ENCODE data around the gene SLC37A2. TPM values are rescaled to one million over a fixed set of nuclear protein-coding genes. Genes with fewer than 3 reads are reported as not detected.

Gene SLC37A2
- polyA plus RNA-seq, 1 of the 3 experiments (the other 2 are of a cell fraction) = 0.44 TPM

DNA sequence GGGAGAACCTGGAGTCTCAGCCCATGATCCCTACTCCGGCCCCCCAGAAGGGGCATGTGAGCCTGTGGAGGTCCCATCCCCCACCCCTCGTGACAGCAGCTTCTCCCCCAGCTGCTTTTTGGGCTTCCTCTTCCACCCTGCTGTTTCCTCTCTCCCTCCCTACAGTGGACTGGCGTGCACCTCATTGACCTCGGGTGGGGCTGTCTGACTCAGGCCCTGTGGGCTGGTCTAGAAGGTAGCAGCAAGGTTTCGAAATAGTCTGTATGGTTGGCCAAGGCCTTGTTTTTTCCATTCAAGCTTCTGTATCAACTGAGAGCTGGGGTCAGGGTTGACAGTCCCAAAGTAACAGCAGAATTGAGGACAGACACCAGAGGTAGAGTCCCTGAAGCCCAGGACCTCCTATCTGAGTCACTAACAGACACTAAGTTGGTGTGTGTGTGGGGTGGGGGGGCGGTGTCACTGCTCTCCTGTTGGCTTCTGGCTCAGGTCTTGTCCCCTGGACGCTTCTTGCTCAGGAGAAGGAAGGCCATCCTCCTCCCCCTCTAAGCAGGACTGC lies 7.7 kb downstream of the SLC37A2 start:
- no peak overlapping the region for H3K4me3 ChIP-seq (ENCODE audit: low read depth in 2 of 2, low read length in 1 of 2)
- WGBS (ENCODE audit: low lambda C conversion rate) = 75% methylated on average over 7 of the region's 7 CpGs
- no peaks in the 10 kb centered on the region for H3K9me3 ChIP-seq
- no peak overlapping the region for H2AFZ ChIP-seq (ENCODE audit: low read depth)
- no peaks in the 10 kb centered on the region for H3K9me2 ChIP-seq
- no peaks in the 10 kb centered on the region; a peak in 1 of 4 replicates for H3K4me1 ChIP-seq (ENCODE audit: control insufficient read depth in 1 of 2, insufficient read depth in 2 of 2, low read depth in 1 of 2, low read length in 1 of 2)
- no peaks in the 10 kb centered on the region for H4K20me1 ChIP-seq (ENCODE audit: insufficient read depth)
- no peaks in the 10 kb centered on the region for H3K36me3 ChIP-seq (replicated peaks in 1 of 2; ENCODE audit: control insufficient read depth in 1 of 2, insufficient read depth in 2 of 2, low read length in 1 of 2)
- no peaks in the 10 kb centered on the region for H3K79me2 ChIP-seq (ENCODE audit: insufficient read depth)
- CTCF ChIA-PET = interaction anchor here (1.1 to 3.3 kb wide), 4 partner anchors 21 to 358 kb away, joined by 3 to 11 read pairs (median 6); partner anchors contain the start of gene PKNOX2
- no peak overlapping the region for H3K4me2 ChIP-seq
- H3K27ac ChIP-seq (ENCODE audit: low read depth in 2 of 2, low read length in 1 of 2) = no peak overlapping the region
- TF ChIP-seq RAD21 (IDR thresholded peaks at IDR 0.05; ENCODE audit: low read length) (no peak), GATA2 (CRISPR knock-in tag; IDR thresholded peaks at IDR 0.05) (no peak), MEF2A (IDR thresholded peaks at IDR 0.05; ENCODE audit: borderline replicate concordance, low read depth) (no peak), NRF1 (IDR thresholded peaks at IDR 0.05; ENCODE audit: low read depth, low read length) (no peak), CHD2 (IDR thresholded peaks at IDR 0.05; ENCODE audit: low read length, partially characterized antibody) (no peak), RCOR1 (IDR thresholded peaks at IDR 0.05; ENCODE audit: low read length) (no peak), ELF1 (IDR thresholded peaks at IDR 0.05) (no peak), RXRA (IDR thresholded peaks at IDR 0.05; ENCODE audit: borderline replicate concordance, low read depth) (no peak), FOXJ3 (CRISPR knock-in tag; IDR thresholded peaks at IDR 0.05) (no peak), POLR2AphosphoS5 (IDR thresholded peaks at IDR 0.05; ENCODE audit: low read depth, low read length) (no peak)
- TF ChIP-seq, protein P1, sequence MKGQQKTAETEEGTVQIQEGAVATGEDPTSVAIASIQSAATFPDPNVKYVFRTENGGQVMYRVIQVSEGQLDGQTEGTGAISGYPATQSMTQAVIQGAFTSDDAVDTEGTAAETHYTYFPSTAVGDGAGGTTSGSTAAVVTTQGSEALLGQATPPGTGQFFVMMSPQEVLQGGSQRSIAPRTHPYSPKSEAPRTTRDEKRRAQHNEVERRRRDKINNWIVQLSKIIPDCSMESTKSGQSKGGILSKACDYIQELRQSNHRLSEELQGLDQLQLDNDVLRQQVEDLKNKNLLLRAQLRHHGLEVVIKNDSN (IDR thresholded peaks at IDR 0.05; ENCODE audit: borderline replicate concordance, low read depth) = no peak
- TF ChIP-seq, protein P2, sequence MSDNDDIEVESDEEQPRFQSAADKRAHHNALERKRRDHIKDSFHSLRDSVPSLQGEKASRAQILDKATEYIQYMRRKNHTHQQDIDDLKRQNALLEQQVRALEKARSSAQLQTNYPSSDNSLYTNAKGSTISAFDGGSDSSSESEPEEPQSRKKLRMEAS (IDR thresholded peaks at IDR 0.05; ENCODE audit: low read depth) = no peak
- TF ChIP-seq, protein P3, sequence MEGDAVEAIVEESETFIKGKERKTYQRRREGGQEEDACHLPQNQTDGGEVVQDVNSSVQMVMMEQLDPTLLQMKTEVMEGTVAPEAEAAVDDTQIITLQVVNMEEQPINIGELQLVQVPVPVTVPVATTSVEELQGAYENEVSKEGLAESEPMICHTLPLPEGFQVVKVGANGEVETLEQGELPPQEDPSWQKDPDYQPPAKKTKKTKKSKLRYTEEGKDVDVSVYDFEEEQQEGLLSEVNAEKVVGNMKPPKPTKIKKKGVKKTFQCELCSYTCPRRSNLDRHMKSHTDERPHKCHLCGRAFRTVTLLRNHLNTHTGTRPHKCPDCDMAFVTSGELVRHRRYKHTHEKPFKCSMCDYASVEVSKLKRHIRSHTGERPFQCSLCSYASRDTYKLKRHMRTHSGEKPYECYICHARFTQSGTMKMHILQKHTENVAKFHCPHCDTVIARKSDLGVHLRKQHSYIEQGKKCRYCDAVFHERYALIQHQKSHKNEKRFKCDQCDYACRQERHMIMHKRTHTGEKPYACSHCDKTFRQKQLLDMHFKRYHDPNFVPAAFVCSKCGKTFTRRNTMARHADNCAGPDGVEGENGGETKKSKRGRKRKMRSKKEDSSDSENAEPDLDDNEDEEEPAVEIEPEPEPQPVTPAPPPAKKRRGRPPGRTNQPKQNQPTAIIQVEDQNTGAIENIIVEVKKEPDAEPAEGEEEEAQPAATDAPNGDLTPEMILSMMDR (IDR thresholded peaks at IDR 0.05) = no peak
- DNase-seq = no peak
- no peaks in the 10 kb centered on the region for H3F3A ChIP-seq (replicated peaks; ENCODE audit: insufficient read depth)
- no peak overlapping the region for H3K9ac ChIP-seq
- POLR2A ChIA-PET = no interaction called here
- no peaks in the 10 kb centered on the region for H3K27me3 ChIP-seq (ENCODE audit: insufficient read depth)

DNA sequence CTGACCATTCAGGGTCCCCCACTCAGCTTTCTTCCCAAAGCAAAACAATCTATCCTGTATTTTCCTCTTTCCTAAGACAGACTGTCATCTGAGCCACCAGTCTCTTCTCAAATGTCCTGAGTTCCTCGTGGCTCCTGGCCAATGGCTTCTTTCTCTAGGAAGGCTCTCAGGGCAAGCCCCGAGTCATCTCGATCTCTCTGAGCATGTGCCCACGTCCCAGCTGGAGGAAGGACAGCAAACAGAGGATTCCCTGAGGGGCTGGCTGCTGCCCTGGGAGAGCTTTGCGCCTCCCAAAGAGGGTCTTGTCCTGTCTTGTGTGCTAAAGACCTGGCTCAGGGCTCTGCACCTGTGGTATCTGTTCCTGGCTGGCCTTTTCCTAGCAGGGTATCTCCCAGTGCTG lies 8.3 kb downstream of the SLC37A2 start:
- no peaks in the 10 kb centered on the region for H3K9me3 ChIP-seq
- DNase-seq = peak; percentile 14
- H3K9me2 ChIP-seq = no peaks in the 10 kb centered on the region
- H3F3A ChIP-seq (replicated peaks; ENCODE audit: insufficient read depth) = no peaks in the 10 kb centered on the region
- H3K4me2 ChIP-seq = no peak overlapping the region
- no peaks in the 10 kb centered on the region for H4K20me1 ChIP-seq (ENCODE audit: insufficient read depth)
- ChIA-PET CTCF (interaction anchor here (1.0 to 3.5 kb wide), 5 partner anchors 20 to 357 kb away, joined by 3 to 14 read pairs (median 8); no protein-coding TSS in a partner anchor), POLR2A (no interaction called here)
- H3K9ac ChIP-seq = no peak overlapping the region
- no peaks in the 10 kb centered on the region; a peak in 1 of 4 replicates for H3K4me1 ChIP-seq (ENCODE audit: control insufficient read depth in 1 of 2, insufficient read depth in 2 of 2, low read depth in 1 of 2, low read length in 1 of 2)
- 60% methylated on average over 4 of the region's 5 CpGs for WGBS (ENCODE audit: low lambda C conversion rate)
- no peak overlapping the region for H2AFZ ChIP-seq (ENCODE audit: low read depth)
- H3K27ac ChIP-seq (ENCODE audit: low read depth in 2 of 2, low read length in 1 of 2) = no peak overlapping the region
- H3K79me2 ChIP-seq (ENCODE audit: insufficient read depth) = no peaks in the 10 kb centered on the region
- H3K27me3 ChIP-seq (ENCODE audit: insufficient read depth) = no peaks in the 10 kb centered on the region
- no peaks in the 10 kb centered on the region for H3K36me3 ChIP-seq (replicated peaks in 1 of 2; ENCODE audit: control insufficient read depth in 1 of 2, insufficient read depth in 2 of 2, low read length in 1 of 2)
- no peak overlapping the region for H3K4me3 ChIP-seq (ENCODE audit: low read depth in 2 of 2, low read length in 1 of 2)
- TF ChIP-seq CHD2 (IDR thresholded peaks at IDR 0.05; ENCODE audit: low read length, partially characterized antibody) (no peak), YY1 (IDR thresholded peaks at IDR 0.05; ENCODE audit: low read depth) (no peak), EP300 (IDR thresholded peaks at IDR 0.05; ENCODE audit: borderline replicate concordance in 1 of 2, low read depth in 1 of 2, low read length in 1 of 2) (no peak), FOXM1 (IDR thresholded peaks at IDR 0.05; ENCODE audit: low read depth) (no peak), SIN3A (IDR thresholded peaks at IDR 0.05; ENCODE audit: borderline replicate concordance, low read depth, low read length) (no peak), TAF1 (IDR thresholded peaks at IDR 0.05; ENCODE audit: borderline replicate concordance, low read depth, low read length) (no peak)
- TF ChIP-seq, protein P4, sequence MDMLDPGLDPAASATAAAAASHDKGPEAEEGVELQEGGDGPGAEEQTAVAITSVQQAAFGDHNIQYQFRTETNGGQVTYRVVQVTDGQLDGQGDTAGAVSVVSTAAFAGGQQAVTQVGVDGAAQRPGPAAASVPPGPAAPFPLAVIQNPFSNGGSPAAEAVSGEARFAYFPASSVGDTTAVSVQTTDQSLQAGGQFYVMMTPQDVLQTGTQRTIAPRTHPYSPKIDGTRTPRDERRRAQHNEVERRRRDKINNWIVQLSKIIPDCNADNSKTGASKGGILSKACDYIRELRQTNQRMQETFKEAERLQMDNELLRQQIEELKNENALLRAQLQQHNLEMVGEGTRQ (IDR thresholded peaks at IDR 0.05; ENCODE audit: borderline replicate concordance, low read depth, low read length) = no peak
- TF ChIP-seq, protein P1 (IDR thresholded peaks at IDR 0.05; ENCODE audit: borderline replicate concordance, low read depth) = no peak
- TF ChIP-seq, protein P5, sequence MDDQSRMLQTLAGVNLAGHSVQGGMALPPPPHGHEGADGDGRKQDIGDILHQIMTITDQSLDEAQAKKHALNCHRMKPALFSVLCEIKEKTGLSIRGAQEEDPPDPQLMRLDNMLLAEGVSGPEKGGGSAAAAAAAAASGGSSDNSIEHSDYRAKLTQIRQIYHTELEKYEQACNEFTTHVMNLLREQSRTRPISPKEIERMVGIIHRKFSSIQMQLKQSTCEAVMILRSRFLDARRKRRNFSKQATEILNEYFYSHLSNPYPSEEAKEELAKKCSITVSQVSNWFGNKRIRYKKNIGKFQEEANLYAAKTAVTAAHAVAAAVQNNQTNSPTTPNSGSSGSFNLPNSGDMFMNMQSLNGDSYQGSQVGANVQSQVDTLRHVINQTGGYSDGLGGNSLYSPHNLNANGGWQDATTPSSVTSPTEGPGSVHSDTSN (IDR thresholded peaks at IDR 0.05) = no peak
- TF ChIP-seq, protein P3 (IDR thresholded peaks at IDR 0.05) = no peak

Measured in SK-N-SH (cell line).